H9 (cell line): Measurements from ENCODE around the gene PRR29. TPM values are rescaled to one million over a fixed set of nuclear protein-coding genes. Genes with fewer than 3 reads are reported as not detected.

Source experiments
- DNase-seq: peaks from one replicate; pipeline ENCODE4 v3.0.0-alpha.2; 2017
- H2AFZ ChIP-seq: one replicate; pipeline ENCODE4 v1.6.1; 2013; ENCODE audit warnings: mild to moderate bottlenecking, low read length, control low read depth, moderate library complexity
- H2AK5ac ChIP-seq: 2 replicates; pipeline ENCODE4 v1.6.1; 2013; ENCODE audit warnings: low read length, control low read depth, mixed read lengths; ENCODE audit not compliant: insufficient read length
- H2BK120ac ChIP-seq: one replicate; pipeline ENCODE4 v1.6.1; 2013; ENCODE audit warnings: low read depth, mild to moderate bottlenecking, low read length, control low read depth, inconsistent platforms; ENCODE audit not compliant: poor library complexity, severe bottlenecking
- H2BK12ac ChIP-seq: 2 replicates; pipeline ENCODE4 v1.6.1; 2013; ENCODE audit warnings: low read length, control low read depth, mixed read lengths, low read depth; ENCODE audit not compliant: insufficient read length
- H2BK15ac ChIP-seq: 2 replicates; pipeline ENCODE4 v1.6.1; 2013; ENCODE audit warnings: low read depth, low read length, control low read depth
- H2BK20ac ChIP-seq: one replicate; pipeline ENCODE4 v1.6.1; 2013; ENCODE audit warnings: low read depth, mild to moderate bottlenecking, low read length, control low read depth, inconsistent platforms; ENCODE audit not compliant: poor library complexity, severe bottlenecking
- H2BK5ac ChIP-seq: 2 replicates; pipeline ENCODE4 v1.6.1; 2013; ENCODE audit warnings: low read length, control low read depth, mixed read lengths; ENCODE audit not compliant: insufficient read length
- H3K14ac ChIP-seq: 2 replicates; pipeline ENCODE4 v1.6.1; 2013; ENCODE audit warnings: low read length, control low read depth; ENCODE audit not compliant: insufficient read depth
- H3K18ac ChIP-seq: 2 replicates; pipeline ENCODE4 v1.6.1; 2013; ENCODE audit warnings: low read depth, mild to moderate bottlenecking, mixed read lengths, low read length, control low read depth; ENCODE audit not compliant: insufficient read length
- H3K23ac ChIP-seq: 2 replicates; pipeline ENCODE4 v1.6.1; 2013; ENCODE audit warnings: low read length, control low read depth, mixed read lengths, low read depth; ENCODE audit not compliant: insufficient read length
- H3K23me2 ChIP-seq: 2 replicates; pipeline ENCODE4 v1.6.1; 2013; ENCODE audit warnings: low read depth, mild to moderate bottlenecking, mixed read lengths, low read length, control low read depth; ENCODE audit not compliant: insufficient read length, poor library complexity, severe bottlenecking
- H3K27ac ChIP-seq: 2 replicates; pipeline ENCODE4 v1.5.1; 2013; ENCODE audit warnings: low read length, control low read depth, mixed read lengths, low read depth; ENCODE audit not compliant: insufficient read length
- H3K27me3 ChIP-seq: 2 replicates; pipeline ENCODE4 v1.6.1; 2013; ENCODE audit warnings: low read length, control low read depth, inconsistent platforms; ENCODE audit not compliant: insufficient read depth
- H3K4ac ChIP-seq: 2 replicates; pipeline ENCODE4 v1.6.1; 2013; ENCODE audit warnings: low read depth, mild to moderate bottlenecking, control low read depth, inconsistent platforms, low read length, moderate library complexity
- H3K4me1 ChIP-seq: 2 replicates; pipeline ENCODE4 v1.6.1; 2013; ENCODE audit warnings: low read length, control low read depth, inconsistent platforms; ENCODE audit not compliant: insufficient read depth
- H3K4me2 ChIP-seq: 2 replicates; pipeline ENCODE4 v1.6.1; 2013; ENCODE audit warnings: low read length, control low read depth, mixed read lengths; ENCODE audit not compliant: insufficient read length, insufficient read depth
- H3K56ac ChIP-seq: 2 replicates; pipeline ENCODE4 v1.6.1; 2013; ENCODE audit warnings: low read depth, mild to moderate bottlenecking, mixed read lengths, low read length, control low read depth; ENCODE audit not compliant: insufficient read length
- H3K79me1 ChIP-seq: 2 replicates; pipeline ENCODE4 v1.6.1; 2013; ENCODE audit warnings: low read depth, mild to moderate bottlenecking, moderate library complexity, low read length, control low read depth, inconsistent platforms; ENCODE audit not compliant: insufficient read depth, poor library complexity, severe bottlenecking
- H3K79me2 ChIP-seq: 2 replicates; pipeline ENCODE4 v1.6.1; 2013; ENCODE audit warnings: low read length, control low read depth, inconsistent platforms; ENCODE audit not compliant: insufficient read depth
- H3K9ac ChIP-seq: 2 replicates; pipeline ENCODE4 v1.6.1; 2013; ENCODE audit warnings: low read length, control low read depth, mixed read lengths; ENCODE audit not compliant: insufficient read length; ENCODE audit errors: extremely low read depth
- H3K9me3 ChIP-seq: one replicate; pipeline ENCODE4 v1.6.1; 2013; ENCODE audit warnings: low read depth, low read length, inconsistent platforms; ENCODE audit not compliant: control insufficient read depth
- H3T11ph ChIP-seq: one replicate; pipeline ENCODE4 v1.6.1; 2013; ENCODE audit warnings: mild to moderate bottlenecking, low read length, control low read depth, inconsistent platforms
- H4K20me1 ChIP-seq: one replicate; pipeline ENCODE4 v1.6.1; 2013; ENCODE audit not compliant: control insufficient read depth, insufficient read length, insufficient read depth
- H4K5ac ChIP-seq: 2 replicates; pipeline ENCODE4 v1.6.1; 2013; ENCODE audit warnings: low read depth, mild to moderate bottlenecking, mixed read lengths, low read length, control low read depth; ENCODE audit not compliant: insufficient read length
- H4K8ac ChIP-seq: replicated peaks from 2 replicates; pipeline ENCODE4 v1.6.1; 2013; ENCODE audit warnings: low read length, control low read depth, mixed read lengths, low read depth; ENCODE audit not compliant: insufficient read length
- H4K91ac ChIP-seq: 2 replicates; pipeline ENCODE4 v1.6.1; 2013; ENCODE audit warnings: low read depth, mild to moderate bottlenecking, moderate library complexity, mixed read lengths, low read length, control low read depth; ENCODE audit not compliant: insufficient read length
- H3K27ac Mint-ChIP-seq, 3 experiments: 2 replicates in 2 of 3; 3 replicates in 1 of 3; pipeline ENCODE4 v1.8.0; 2020 to 2021; ENCODE audit warnings: mixed read lengths in 3 of 3, mild to moderate bottlenecking in 1 of 3, moderate library complexity in 1 of 3
- H3K27me3 Mint-ChIP-seq: 2 replicates; pipeline ENCODE4 v1.8.0; 2021; ENCODE audit warnings: low read depth, mild to moderate bottlenecking, moderate library complexity, mixed read lengths
- H3K36me3 Mint-ChIP-seq, 3 experiments: 2 replicates in 2 of 3; 3 replicates in 1 of 3; pipeline ENCODE4 v1.8.0; 2020 to 2021; ENCODE audit warnings: low read depth in 3 of 3, mixed read lengths in 3 of 3; ENCODE audit not compliant: insufficient read depth in 1 of 3
- H3K4me1 Mint-ChIP-seq, 2 experiments: 2 replicates each; pipeline ENCODE4 v1.8.0; 2020; ENCODE audit warnings: mixed read lengths in 2 of 2
- H3K4me3 Mint-ChIP-seq, 2 experiments: 2 replicates in 1 of 2; 3 replicates in 1 of 2; pipeline ENCODE4 v1.8.0; 2020 to 2021; ENCODE audit warnings: mild to moderate bottlenecking in 2 of 2, mixed read lengths in 2 of 2, moderate library complexity in 1 of 2
- H3K9me3 Mint-ChIP-seq, 2 experiments: 2 replicates in 1 of 2; 3 replicates in 1 of 2; pipeline ENCODE4 v1.8.0; 2020; ENCODE audit warnings: mild to moderate bottlenecking in 2 of 2, mixed read lengths in 2 of 2, moderate library complexity in 1 of 2
- CTCF ChIP-seq: fragments of 200-600 bp; sonication (generic); conservative IDR thresholded peaks from 3 replicates; pipeline ENCODE4 v1.8.0; 2021; ENCODE audit warnings: antibody characterized with exemption, mild to moderate bottlenecking
- WGBS: extraction: QIAGEN DNeasy Blood & Tissue Kit; methylation state at CpG from one replicate; pipeline ENCODE4 v1.1.7; 2013; ENCODE audit warnings: missing lambda C conversion rate, low lambda C conversion rate, mixed read lengths; ENCODE audit not compliant: insufficient read length; ENCODE audit errors: extremely low coverage; 5-methylcytosine and 5-hydroxymethylcytosine counted together
- total RNA-seq: library from RNA; stranded (reverse); gene quantifications from 2 replicates; pipeline ENCODE4 v1.2.1, GENCODE V29; 2021

The PRR29 gene
- total RNA-seq, 1 experiment from 2014 or later, result 0.87 TPM

GRCh38 chr17:64038331-64039105 lies 40.4 kb downstream of the PRR29 start:
- TF ChIP-seq CTCF, result no peak
- WGBS, result no CpG with 5 or more reads among the region's 16 CpGs
- no peaks in the 10 kb centered on the region for H3K27me3 ChIP-seq
- H4K91ac ChIP-seq, result no peak overlapping the region
- no peak for DNase-seq
- H2BK20ac ChIP-seq, result no peak overlapping the region
- H2AK5ac ChIP-seq, result no peak overlapping the region
- H4K20me1 ChIP-seq, result no peaks in the 10 kb centered on the region
- H3K4me1 Mint-ChIP-seq, result peaks cover 4 to 8% of the 10 kb centered on the region in 2 experiments; a peak in 3 of 4 replicates
- H2BK120ac ChIP-seq, result no peak overlapping the region
- no peaks in the 10 kb centered on the region for H3K4me1 ChIP-seq
- no peak overlapping the region for H3K56ac ChIP-seq
- no peak overlapping the region for H3K9ac ChIP-seq
- H3K23ac ChIP-seq, result no peak overlapping the region
- no peaks in the 10 kb centered on the region for H3K9me3 ChIP-seq
- H3K23me2 ChIP-seq, result no peaks in the 10 kb centered on the region
- H2BK5ac ChIP-seq, result no peak overlapping the region
- H3K14ac ChIP-seq, result no peak overlapping the region
- H3K27me3 Mint-ChIP-seq, result no peaks in the 10 kb centered on the region
- no peak overlapping the region for H3K4me2 ChIP-seq
- peaks cover 0 to 2% (median 1%) of the 10 kb centered on the region in 3 experiments; a peak in 1 of 7 replicates for H3K36me3 Mint-ChIP-seq
- no peak overlapping the region for H3T11ph ChIP-seq
- H4K8ac ChIP-seq, result no peak overlapping the region
- no peaks in the 10 kb centered on the region for H3K79me1 ChIP-seq
- no peaks in the 10 kb centered on the region for H3K79me2 ChIP-seq
- H3K18ac ChIP-seq, result no peak overlapping the region
- H3K9me3 Mint-ChIP-seq, result no peaks in the 10 kb centered on the region
- H3K4ac ChIP-seq, result no peak overlapping the region
- no peak overlapping the region for H3K27ac ChIP-seq
- no peak overlapping the region for H2AFZ ChIP-seq
- no peak overlapping the region for H3K27ac Mint-ChIP-seq
- H4K5ac ChIP-seq, result no peak overlapping the region
- H3K4me3 Mint-ChIP-seq, result no peak overlapping the region; a peak in 1 of 5 replicates
- H2BK12ac ChIP-seq, result no peak overlapping the region
- H2BK15ac ChIP-seq, result no peak overlapping the region
